Suprapubic skin (tissue), 3 donors: ENCODE data around the gene CRYBG3.

Source experiments
- EP300 ChIP-seq: sonication (generic); formaldehyde crosslinking; IDR thresholded peaks from one replicate; pipeline ENCODE4 v1.6.1; 2017; ENCODE audit warnings: antibody characterized with exemption
- TF ChIP-seq, protein P1 (sequence below), 2 donors: fragments of 200-600 bp in 1 of 2; fragments of 450-650 bp in 1 of 2; sonication (generic) in 1 of 2; IDR thresholded peaks; one replicate each; pipeline ENCODE4 v1.5.1; 2016 to 2019; ENCODE audit warnings: antibody characterized with exemption in 2 of 2, mild to moderate bottlenecking in 1 of 2, moderate library complexity in 1 of 2

DNA sequence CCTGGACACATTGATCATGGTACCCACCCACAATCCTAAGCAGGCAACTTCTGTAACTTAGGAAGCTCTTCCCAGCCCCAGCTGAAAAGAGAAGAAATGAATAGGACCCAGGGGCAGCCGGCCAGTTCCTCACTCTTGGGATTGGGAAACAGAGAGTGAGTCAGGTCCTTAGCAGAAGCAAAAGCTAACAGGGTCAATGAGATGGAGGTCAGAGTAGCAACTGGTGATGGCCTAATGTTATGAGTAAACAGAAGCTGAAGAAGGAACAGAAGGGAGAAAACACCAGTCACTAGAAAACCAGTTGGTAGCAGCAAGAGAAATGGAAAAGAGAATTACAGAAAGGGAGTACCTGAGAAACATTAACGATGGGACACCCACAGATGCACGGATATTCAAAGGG, 130.5 kb downstream of the CRYBG3 start:
- TF ChIP-seq, protein P1, sequence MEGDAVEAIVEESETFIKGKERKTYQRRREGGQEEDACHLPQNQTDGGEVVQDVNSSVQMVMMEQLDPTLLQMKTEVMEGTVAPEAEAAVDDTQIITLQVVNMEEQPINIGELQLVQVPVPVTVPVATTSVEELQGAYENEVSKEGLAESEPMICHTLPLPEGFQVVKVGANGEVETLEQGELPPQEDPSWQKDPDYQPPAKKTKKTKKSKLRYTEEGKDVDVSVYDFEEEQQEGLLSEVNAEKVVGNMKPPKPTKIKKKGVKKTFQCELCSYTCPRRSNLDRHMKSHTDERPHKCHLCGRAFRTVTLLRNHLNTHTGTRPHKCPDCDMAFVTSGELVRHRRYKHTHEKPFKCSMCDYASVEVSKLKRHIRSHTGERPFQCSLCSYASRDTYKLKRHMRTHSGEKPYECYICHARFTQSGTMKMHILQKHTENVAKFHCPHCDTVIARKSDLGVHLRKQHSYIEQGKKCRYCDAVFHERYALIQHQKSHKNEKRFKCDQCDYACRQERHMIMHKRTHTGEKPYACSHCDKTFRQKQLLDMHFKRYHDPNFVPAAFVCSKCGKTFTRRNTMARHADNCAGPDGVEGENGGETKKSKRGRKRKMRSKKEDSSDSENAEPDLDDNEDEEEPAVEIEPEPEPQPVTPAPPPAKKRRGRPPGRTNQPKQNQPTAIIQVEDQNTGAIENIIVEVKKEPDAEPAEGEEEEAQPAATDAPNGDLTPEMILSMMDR (IDR thresholded peaks at IDR 0.05): no peak
- TF ChIP-seq EP300: no peak
